ENCODE results near the gene TBC1D1.

- TF ChIP-seq, protein P1, sequence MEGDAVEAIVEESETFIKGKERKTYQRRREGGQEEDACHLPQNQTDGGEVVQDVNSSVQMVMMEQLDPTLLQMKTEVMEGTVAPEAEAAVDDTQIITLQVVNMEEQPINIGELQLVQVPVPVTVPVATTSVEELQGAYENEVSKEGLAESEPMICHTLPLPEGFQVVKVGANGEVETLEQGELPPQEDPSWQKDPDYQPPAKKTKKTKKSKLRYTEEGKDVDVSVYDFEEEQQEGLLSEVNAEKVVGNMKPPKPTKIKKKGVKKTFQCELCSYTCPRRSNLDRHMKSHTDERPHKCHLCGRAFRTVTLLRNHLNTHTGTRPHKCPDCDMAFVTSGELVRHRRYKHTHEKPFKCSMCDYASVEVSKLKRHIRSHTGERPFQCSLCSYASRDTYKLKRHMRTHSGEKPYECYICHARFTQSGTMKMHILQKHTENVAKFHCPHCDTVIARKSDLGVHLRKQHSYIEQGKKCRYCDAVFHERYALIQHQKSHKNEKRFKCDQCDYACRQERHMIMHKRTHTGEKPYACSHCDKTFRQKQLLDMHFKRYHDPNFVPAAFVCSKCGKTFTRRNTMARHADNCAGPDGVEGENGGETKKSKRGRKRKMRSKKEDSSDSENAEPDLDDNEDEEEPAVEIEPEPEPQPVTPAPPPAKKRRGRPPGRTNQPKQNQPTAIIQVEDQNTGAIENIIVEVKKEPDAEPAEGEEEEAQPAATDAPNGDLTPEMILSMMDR (IDR thresholded peaks at IDR 0.05): no peak
- TF ChIP-seq POLR2AphosphoS5 (IDR thresholded peaks at IDR 0.05): no peak
- TF ChIP-seq POLR2A (IDR thresholded peaks at IDR 0.05): no peak
Measured at GRCh38 chr4:38023347-38024205, 132.7 kb downstream of the TBC1D1 start.

All from prostate gland (tissue), 2 donors.